Gastrocnemius medialis (tissue), 4 donors: Measurements from ENCODE around the gene HERPUD1. TPM values are rescaled to one million over a fixed set of nuclear protein-coding genes. Genes with fewer than 3 reads are reported as not detected.
"Not testable (repeated sequence)": the region's sequence is repeated elsewhere in the genome, so short reads cannot be mapped to it uniquely, and the experiment has no call there.

ENCODE experiments used
- ATAC-seq, 2 donors: fragments of 150-250 bp; one replicate each; pipeline ENCODE4 v1.9.1; 2016
- DNase-seq, 2 donors: peaks; one replicate each; pipeline ENCODE4 v3.0.0-alpha.2; 2019
- H3K27ac ChIP-seq, 4 donors: fragments of 200-600 bp; sonication (generic); 1 replicate in 1 of 4; 2 replicates in 3 of 4; pipeline ENCODE4 v1.5.1; 2016 to 2018; ENCODE audit warnings: mild to moderate bottlenecking in 2 of 4, moderate library complexity in 1 of 4
- H3K27me3 ChIP-seq, 3 donors: fragments of 200-600 bp; sonication (generic) in 2 of 3; 1 replicate in 1 of 3; 2 replicates in 2 of 3; pipeline versions ENCODE4 v1.5.1 to v1.6.0; 2016 to 2019; ENCODE audit warnings: mild to moderate bottlenecking in 1 of 3, moderate library complexity in 1 of 3
- H3K36me3 ChIP-seq, 2 donors: fragments of 200-600 bp; sonication (generic) in 1 of 2; one replicate each; pipeline ENCODE4 v1.5.1; 2017 to 2018
- H3K4me1 ChIP-seq, 2 donors: fragments of 200-600 bp; sonication (generic) in 1 of 2; one replicate each; pipeline ENCODE4 v1.5.1; 2016 to 2017; ENCODE audit warnings: mild to moderate bottlenecking in 2 of 2
- H3K4me3 ChIP-seq, 4 donors: fragments of 200-600 bp; sonication (generic) in 3 of 4; 1 replicate in 1 of 4; 2 replicates in 3 of 4; pipeline ENCODE4 v1.5.1; 2016 to 2019; ENCODE audit warnings: mild to moderate bottlenecking in 2 of 4
- H3K9me3 ChIP-seq, 3 donors: fragments of 200-600 bp; sonication (generic) in 2 of 3; 1 replicate in 1 of 3; 2 replicates in 2 of 3; pipeline ENCODE4 v1.5.1; 2016 to 2019
- POLR2A ChIP-seq, 2 donors: fragments of 450-650 bp; IDR thresholded peaks; one replicate each; pipeline ENCODE4 v1.6.1; 2017; ENCODE audit warnings: antibody characterized with exemption in 2 of 2, mild to moderate bottlenecking in 2 of 2, moderate library complexity in 2 of 2
- in situ Hi-C, 4 donors: fragments of 200-750 bp; cut with MboI; loops; one replicate each; pipeline versions ENCODE4 v1.15.0 to v1.8.0; 2017; ENCODE audit warnings: low sequenced_read_pairs in 4 of 4
- intact Hi-C: fragments of 100-400 bp; cut with DNase I; formaldehyde crosslinking; loops from one replicate; pipeline ENCODE4 v1.15.1; 2023; ENCODE audit warnings: low total_unique reads
- total RNA-seq, 4 donors: library from RNA; depleted of rRNA; stranded (reverse); fragments of >200 nt; gene quantifications; one replicate each; pipeline versions ENCODE4 v1.1.0 to v1.2.3, GENCODE V29; 2016
- TF ChIP-seq, protein P1 (sequence below), 5 experiments: fragments of 450-650 bp in 3 of 5; fragments of 200-600 bp in 2 of 5; sonication (generic) in 2 of 5; IDR thresholded peaks in 4 of 5; conservative IDR thresholded peaks in 1 of 5; 1 replicate in 4 of 5; 2 replicates in 1 of 5; pipeline ENCODE4 v1.5.1; 2016 to 2019; ENCODE audit warnings: antibody characterized with exemption in 5 of 5, mild to moderate bottlenecking in 3 of 5, moderate library complexity in 3 of 5

HERPUD1 gene
- total RNA-seq, 4 donors from 2014 or later, result 110 to 281 (median 125) TPM

DNA sequence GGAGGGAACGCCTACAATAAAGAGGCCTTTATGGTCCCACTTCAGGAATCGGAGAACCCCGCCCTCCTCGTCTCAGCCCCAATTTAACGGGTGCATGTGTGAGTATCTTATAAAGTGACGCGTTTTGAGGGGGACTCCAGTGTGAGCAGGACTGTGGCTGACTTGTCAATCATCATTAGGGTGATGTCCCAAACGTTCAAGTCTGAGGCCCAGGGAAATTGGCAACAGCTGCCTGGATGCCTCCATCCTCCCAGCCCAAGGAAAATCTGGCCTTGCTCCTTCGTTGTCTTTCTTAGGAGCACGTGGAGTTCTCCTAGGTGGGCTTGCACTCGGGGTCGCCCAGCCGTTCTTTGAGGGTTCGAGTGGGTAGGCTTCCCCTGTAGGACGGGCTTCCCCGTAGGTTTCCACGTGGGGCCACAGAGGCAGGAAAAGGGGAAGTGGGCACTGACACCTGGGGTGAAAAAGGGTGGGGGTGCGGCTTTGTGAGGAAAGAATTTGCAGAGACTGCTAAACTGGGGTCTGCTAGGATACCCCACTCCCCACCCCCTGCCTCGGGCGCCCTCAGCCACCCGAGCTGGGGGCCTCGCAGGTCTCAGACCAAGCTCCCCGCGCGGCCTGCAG, 561 bp upstream of the HERPUD1 start:
- in situ Hi-C loops (no loop called here), intact Hi-C loops (loop anchor here (2.0 to 10.0 kb wide), 6 partner anchors 56 to 515 kb away; partner anchors contain the start of genes CIAPIN1, COQ9, MT1X and NLRC5)
- peak; percentile 0 to 2 for ATAC-seq
- H3K4me3 ChIP-seq, result peak overlapping the region; percentile 84 to 99 (median 93)
- DNase-seq, result no peak
- H3K36me3 ChIP-seq, result peaks cover 0 to 13% of the 10 kb centered on the region in 2 donors
- TF ChIP-seq POLR2A (IDR thresholded peaks at IDR 0.05), result no peak
- TF ChIP-seq, protein P1, sequence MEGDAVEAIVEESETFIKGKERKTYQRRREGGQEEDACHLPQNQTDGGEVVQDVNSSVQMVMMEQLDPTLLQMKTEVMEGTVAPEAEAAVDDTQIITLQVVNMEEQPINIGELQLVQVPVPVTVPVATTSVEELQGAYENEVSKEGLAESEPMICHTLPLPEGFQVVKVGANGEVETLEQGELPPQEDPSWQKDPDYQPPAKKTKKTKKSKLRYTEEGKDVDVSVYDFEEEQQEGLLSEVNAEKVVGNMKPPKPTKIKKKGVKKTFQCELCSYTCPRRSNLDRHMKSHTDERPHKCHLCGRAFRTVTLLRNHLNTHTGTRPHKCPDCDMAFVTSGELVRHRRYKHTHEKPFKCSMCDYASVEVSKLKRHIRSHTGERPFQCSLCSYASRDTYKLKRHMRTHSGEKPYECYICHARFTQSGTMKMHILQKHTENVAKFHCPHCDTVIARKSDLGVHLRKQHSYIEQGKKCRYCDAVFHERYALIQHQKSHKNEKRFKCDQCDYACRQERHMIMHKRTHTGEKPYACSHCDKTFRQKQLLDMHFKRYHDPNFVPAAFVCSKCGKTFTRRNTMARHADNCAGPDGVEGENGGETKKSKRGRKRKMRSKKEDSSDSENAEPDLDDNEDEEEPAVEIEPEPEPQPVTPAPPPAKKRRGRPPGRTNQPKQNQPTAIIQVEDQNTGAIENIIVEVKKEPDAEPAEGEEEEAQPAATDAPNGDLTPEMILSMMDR (IDR thresholded peaks at IDR 0.05 in 4 of 5, conservative IDR thresholded peaks at IDR 0.05 in 1 of 5), result no peak
- H3K27ac ChIP-seq, result peak overlapping the region; percentile 96 to 100 (median 98)
- H3K27me3 ChIP-seq, result no peaks in the 10 kb centered on the region
- H3K4me1 ChIP-seq, result peaks cover 30 to 38% of the 10 kb centered on the region in 2 donors
- H3K9me3 ChIP-seq, result no peaks in the 10 kb centered on the region

DNA sequence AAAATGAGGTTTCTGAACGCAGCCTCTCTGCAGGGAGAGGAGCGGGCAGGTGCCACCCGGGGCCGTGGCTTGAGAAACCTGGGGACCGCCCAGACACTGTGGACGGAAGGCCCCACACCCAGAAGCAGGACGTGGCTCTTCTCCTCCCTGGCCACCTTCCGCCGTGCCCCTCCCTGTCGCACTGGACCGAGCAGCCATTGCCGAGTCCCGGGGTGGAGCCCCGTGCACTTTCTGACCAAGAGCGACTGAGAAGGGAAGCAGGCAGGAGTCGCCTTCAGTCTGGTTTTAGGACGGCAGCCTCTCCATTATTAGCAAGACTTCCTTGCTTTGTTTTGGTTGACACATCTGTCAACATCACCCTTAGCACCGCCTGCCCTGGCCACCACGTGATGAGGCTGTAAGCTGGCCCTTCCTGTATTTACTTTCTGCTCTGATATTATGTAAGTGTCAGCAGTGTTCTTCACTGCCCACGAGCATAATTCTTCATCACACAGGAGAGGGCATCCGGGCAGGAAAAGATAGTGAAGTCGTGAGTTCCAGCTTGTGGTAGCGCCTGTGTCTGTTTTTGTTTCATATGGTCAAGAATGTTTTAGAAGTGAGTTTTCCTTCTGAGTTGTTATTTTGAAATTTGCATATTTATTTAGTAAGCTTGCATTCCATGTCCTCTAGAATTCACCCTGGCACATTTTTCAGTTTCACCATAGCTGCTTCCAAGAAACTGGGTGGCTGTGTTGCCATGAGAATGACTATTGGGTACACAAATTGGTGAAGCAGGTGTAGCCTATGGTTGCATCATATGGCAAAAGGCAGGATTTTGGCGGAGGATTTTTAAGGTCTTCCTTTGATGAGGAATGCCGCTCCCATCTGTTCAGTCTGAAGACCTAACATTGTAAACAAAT, 1.0 kb downstream of the HERPUD1 start:
- Histone ChIP-seq H3K27ac (peak overlapping the region; percentile 96 to 100 (median 98)), H3K4me1 (peaks cover 30 to 38% of the 10 kb centered on the region in 2 donors), H3K36me3 (peaks cover 1 to 29% of the 10 kb centered on the region in 2 donors), H3K4me3 (peak overlapping the region; percentile 84 to 99 (median 93)), H3K27me3 (no peaks in the 10 kb centered on the region), H3K9me3 (no peaks in the 10 kb centered on the region)
- peak; percentile 87 to 90 for DNase-seq
- intact Hi-C loops (loop anchor here (1.0 to 10.0 kb wide), 8 partner anchors 54 to 418 kb away; partner anchors contain the start of genes MT1X, MT2A, NLRC5 and PSME3IP1), in situ Hi-C loops (no loop called here)
- peak; percentile 53 to 87 for TF ChIP-seq POLR2A (IDR thresholded peaks at IDR 0.05)
- TF ChIP-seq, protein P1 (IDR thresholded peaks at IDR 0.05 in 4 of 5, conservative IDR thresholded peaks at IDR 0.05 in 1 of 5), result peak in 2 of 5 experiments; percentile 8 to 11
- peak; percentile 81 to 88 for ATAC-seq

DNA sequence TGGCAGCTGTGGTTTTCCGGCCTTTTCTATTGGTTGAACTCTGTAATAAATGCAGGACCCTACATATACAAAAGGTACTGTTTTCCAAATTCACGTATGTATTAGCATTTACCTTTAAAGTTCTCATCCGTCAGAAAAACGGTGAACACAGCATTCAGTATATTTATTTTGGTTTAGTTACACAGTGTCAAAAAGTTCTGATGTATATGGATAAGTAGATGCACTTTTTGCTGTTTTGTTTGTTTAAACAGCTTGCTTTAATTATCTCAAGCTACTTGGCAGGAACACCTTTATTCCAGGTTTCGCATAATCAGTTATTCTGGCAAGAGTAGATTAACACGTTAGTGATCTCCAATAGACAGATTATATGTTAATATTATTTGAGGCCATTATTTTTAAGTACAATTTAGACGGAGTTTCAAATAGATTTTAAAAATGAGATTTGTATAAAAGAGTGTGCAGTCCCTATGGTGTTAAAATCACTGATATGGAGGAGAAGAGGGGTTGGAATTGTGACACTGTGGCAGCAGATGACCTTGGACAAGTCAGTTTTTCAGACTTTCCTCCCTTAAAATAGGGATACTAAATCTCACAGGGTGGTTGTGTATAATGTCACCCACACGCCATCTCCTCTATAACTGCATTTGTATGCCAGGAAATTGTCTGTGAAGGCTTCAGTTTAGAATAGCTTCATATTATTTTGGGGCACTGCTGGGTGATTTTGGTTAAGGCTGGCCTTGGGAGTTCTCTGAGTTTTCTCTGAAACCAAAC, 2.1 kb downstream of the HERPUD1 start:
- Histone ChIP-seq H3K4me3 (peak overlapping the region; percentile 84 to 99 (median 93)), H3K27ac (peak overlapping the region; percentile 96 to 100 (median 98)), H3K36me3 (peaks cover 2 to 39% of the 10 kb centered on the region in 2 donors), H3K27me3 (no peaks in the 10 kb centered on the region), H3K4me1 (peaks cover 30 to 38% of the 10 kb centered on the region in 2 donors), H3K9me3 (no peaks in the 10 kb centered on the region)
- intact Hi-C loops (loop anchor here (2.0 to 10.0 kb wide), 6 partner anchors 53 to 419 kb away; partner anchors contain the start of genes MT1X, NLRC5 and SLC12A3), in situ Hi-C loops (no loop called here)
- no peak for DNase-seq
- no peak for TF ChIP-seq POLR2A (IDR thresholded peaks at IDR 0.05)
- TF ChIP-seq, protein P1 (IDR thresholded peaks at IDR 0.05 in 4 of 5, conservative IDR thresholded peaks at IDR 0.05 in 1 of 5), result no peak
- ATAC-seq, result no peak

DNA sequence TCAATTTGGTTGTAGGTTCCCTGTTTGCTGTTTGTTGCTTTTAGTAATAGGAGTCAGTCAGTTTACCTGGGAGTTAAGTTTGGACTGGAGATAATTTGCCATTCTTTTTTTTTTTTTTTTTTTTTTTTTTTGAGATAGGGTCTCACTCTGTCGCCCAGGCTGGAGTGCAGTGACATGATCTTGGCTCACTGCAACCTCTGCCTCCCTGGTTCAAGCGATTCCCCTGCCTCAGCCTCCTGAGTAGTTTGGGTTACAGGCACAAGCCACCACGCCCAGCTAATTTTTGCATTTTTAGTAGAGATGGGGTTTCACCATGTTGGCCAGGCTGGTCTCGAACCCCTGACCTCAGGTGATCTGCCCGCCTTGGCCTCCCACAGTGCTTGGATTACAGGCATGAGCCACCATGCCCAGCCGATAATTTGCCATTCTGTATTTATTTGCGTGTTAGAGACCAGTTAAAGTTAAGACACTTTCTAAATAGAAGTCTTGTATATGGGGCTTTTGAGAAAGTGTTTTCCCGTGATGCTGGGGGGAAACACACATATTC, 2.7 kb downstream of the HERPUD1 start:
- H3K9me3 ChIP-seq, in situ Hi-C loops, H3K27me3 ChIP-seq, DNase-seq, ATAC-seq: not testable (repeated sequence)
- intact Hi-C loops, result loop anchor here (5.0 to 10.0 kb wide), 5 partner anchors 53 to 420 kb away; partner anchors contain the start of genes MT1X, NLRC5 and SLC12A3
- H3K36me3 ChIP-seq, result peaks cover 2 to 46% of the 10 kb centered on the region in 2 donors
- H3K4me3 ChIP-seq, result peak overlapping the region; percentile 84 to 99 (median 93)
- peak overlapping the region; percentile 96 to 100 (median 98) for H3K27ac ChIP-seq
- H3K4me1 ChIP-seq, result peaks cover 30 to 38% of the 10 kb centered on the region in 2 donors
